ENCODE results near the gene SLCO2B1.

Gene SLCO2B1

GRCh38 chr11:75230621-75231020 is 79.7 kb downstream of the SLCO2B1 start:
- Histone ChIP-seq H3K4me1 (ENCODE audit: low read depth, poor library complexity, severe bottlenecking) (no peaks in the 10 kb centered on the region), H3K27me3 (ENCODE audit: insufficient read depth, low read depth) (peaks cover 3% of the 10 kb centered on the region; the same call in 1 of the 2 replicates), H2AFZ (ENCODE audit: low read depth) (no peak overlapping the region), H4K20me1 (ENCODE audit: insufficient read depth) (no peaks in the 10 kb centered on the region), H3K36me3 (ENCODE audit: insufficient read depth) (no peaks in the 10 kb centered on the region), H3K9ac (no peak overlapping the region), H3K27ac (no peak overlapping the region), H3K4me3 (IDR thresholded peaks at IDR 0.05; ENCODE audit: insufficient read depth, low read depth, low read length) (no peak overlapping the region), H3K4me2 (no peak overlapping the region), H3K79me2 (ENCODE audit: insufficient read depth, low read depth) (no peaks in the 10 kb centered on the region)
- no peak for TF ChIP-seq CTCF (conservative IDR thresholded peaks at IDR 0.05; ENCODE audit: low read depth, low read length)

GRCh38 chr11:75233754-75234172 is 82.9 kb downstream of the SLCO2B1 start:
- no peaks in the 10 kb centered on the region for H4K20me1 ChIP-seq (ENCODE audit: insufficient read depth)
- H3K27me3 ChIP-seq (ENCODE audit: insufficient read depth, low read depth) = peaks cover 8% of the 10 kb centered on the region; the same call in 1 of the 2 replicates
- no peak overlapping the region for H3K27ac ChIP-seq
- H3K79me2 ChIP-seq (ENCODE audit: insufficient read depth, low read depth) = no peaks in the 10 kb centered on the region
- no peak overlapping the region for H3K9ac ChIP-seq
- no peak overlapping the region for H3K4me2 ChIP-seq
- TF ChIP-seq CTCF (conservative IDR thresholded peaks at IDR 0.05; ENCODE audit: low read depth, low read length) = no peak
- no peak overlapping the region for H3K4me3 ChIP-seq (IDR thresholded peaks at IDR 0.05; ENCODE audit: insufficient read depth, low read depth, low read length)
- no peak overlapping the region for H2AFZ ChIP-seq (ENCODE audit: low read depth)
- H3K36me3 ChIP-seq (ENCODE audit: insufficient read depth) = no peaks in the 10 kb centered on the region
- H3K4me1 ChIP-seq (ENCODE audit: low read depth, poor library complexity, severe bottlenecking) = no peaks in the 10 kb centered on the region

GRCh38 chr11:75236062-75236461 is 85.2 kb downstream of the SLCO2B1 start:
- no peak overlapping the region for H3K4me3 ChIP-seq (IDR thresholded peaks at IDR 0.05; ENCODE audit: insufficient read depth, low read depth, low read length)
- H2AFZ ChIP-seq (ENCODE audit: low read depth) = no peak overlapping the region
- no peaks in the 10 kb centered on the region for H3K36me3 ChIP-seq (ENCODE audit: insufficient read depth)
- no peaks in the 10 kb centered on the region for H3K79me2 ChIP-seq (ENCODE audit: insufficient read depth, low read depth)
- no peak overlapping the region for H3K9ac ChIP-seq
- H3K4me1 ChIP-seq (ENCODE audit: low read depth, poor library complexity, severe bottlenecking) = no peaks in the 10 kb centered on the region
- H3K27me3 ChIP-seq (ENCODE audit: insufficient read depth, low read depth) = peaks cover 8% of the 10 kb centered on the region; the same call in 1 of the 2 replicates
- TF ChIP-seq CTCF (conservative IDR thresholded peaks at IDR 0.05; ENCODE audit: low read depth, low read length) = no peak
- H3K4me2 ChIP-seq = no peak overlapping the region
- no peak overlapping the region for H3K27ac ChIP-seq
- H4K20me1 ChIP-seq (ENCODE audit: insufficient read depth) = no peaks in the 10 kb centered on the region

- no peaks in the 10 kb centered on the region for H3K4me1 ChIP-seq (ENCODE audit: low read depth, poor library complexity, severe bottlenecking)
- no peaks in the 10 kb centered on the region for H4K20me1 ChIP-seq (ENCODE audit: insufficient read depth)
- H3K79me2 ChIP-seq (ENCODE audit: insufficient read depth, low read depth) = no peaks in the 10 kb centered on the region
- TF ChIP-seq CTCF (conservative IDR thresholded peaks at IDR 0.05; ENCODE audit: low read depth, low read length) = no peak
- no peak overlapping the region for H3K27ac ChIP-seq
- peaks cover 9% of the 10 kb centered on the region; the same call in 1 of the 2 replicates for H3K27me3 ChIP-seq (ENCODE audit: insufficient read depth, low read depth)
- H3K36me3 ChIP-seq (ENCODE audit: insufficient read depth) = no peaks in the 10 kb centered on the region
- H3K9ac ChIP-seq = no peak overlapping the region
- H2AFZ ChIP-seq (ENCODE audit: low read depth) = no peak overlapping the region
- no peak overlapping the region for H3K4me2 ChIP-seq
- no peak overlapping the region for H3K4me3 ChIP-seq (IDR thresholded peaks at IDR 0.05; ENCODE audit: insufficient read depth, low read depth, low read length)
These were observed 86.1 kb downstream of the SLCO2B1 start for GRCh38 chr11:75237050-75237449.
